Measurements from ENCODE around the gene TDRD12.

GRCh38 chr19:32866564-32867265, 147.1 kb downstream of the TDRD12 start:
- TF ChIP-seq EZH2phosphoT487 (conservative IDR thresholded peaks at IDR 0.05; ENCODE audit: low read length) (no peak), CTCF (IDR thresholded peaks at IDR 0.05; ENCODE audit: insufficient read depth, low read length, poor library complexity, severe bottlenecking) (no peak)

Measured in SU-DHL-6 (cell line).